ENCODE results near the gene PROS1. TPM values are rescaled to one million over a fixed set of nuclear protein-coding genes. Genes with fewer than 3 reads are reported as not detected.
"Not testable (repeated sequence)": the region's sequence is repeated elsewhere in the genome, so short reads cannot be mapped to it uniquely, and the experiment has no call there.

Gene PROS1
- total and polyA plus RNA-seq, 12 donors: 6.6 to 34.6 (median 19.2) TPM

- no peaks in the 10 kb centered on the region for H3K27me3 ChIP-seq
- TF ChIP-seq POLR2A (IDR thresholded peaks at IDR 0.05) (no peak), CTCF (IDR thresholded peaks at IDR 0.05) (no peak)
- 62 to 88% (median 72%) methylated on average over 2 of the region's 2 CpGs for WGBS, 4 donors
- DNase-seq: no peak
- H3K9me3 ChIP-seq (replicated peaks in 1 of 3): no peaks in the 10 kb centered on the region
- no peaks in the 10 kb centered on the region for H3K4me1 ChIP-seq (replicated peaks in 1 of 2)
- intact Hi-C loops (cut with DNase I): no loop called here
- H3K4me3 ChIP-seq: no peak overlapping the region
- no peak overlapping the region for H3K27ac ChIP-seq
- H3K36me3 ChIP-seq (replicated peaks in 1 of 2): no peaks in the 10 kb centered on the region
Observed at GRCh38 chr3:93924491-93924890, 49.2 kb downstream of the PROS1 start.

GRCh38 chr3:93923006-93923405 lies 50.7 kb downstream of the PROS1 start:
- H3K4me1 ChIP-seq (replicated peaks in 1 of 2): no peaks in the 10 kb centered on the region
- H3K4me3 ChIP-seq: no peak overlapping the region
- 87 to 92% (median 90%) methylated on average over 2 of the region's 2 CpGs for WGBS, 4 donors
- H3K36me3 ChIP-seq (replicated peaks in 1 of 2): no peaks in the 10 kb centered on the region
- no peaks in the 10 kb centered on the region for H3K9me3 ChIP-seq (replicated peaks in 1 of 3)
- H3K27me3 ChIP-seq: no peaks in the 10 kb centered on the region
- intact Hi-C loops (cut with DNase I): no loop called here
- H3K27ac ChIP-seq: no peak overlapping the region
- no peak for DNase-seq
- no peak for TF ChIP-seq POLR2A (IDR thresholded peaks at IDR 0.05)
- no peak for TF ChIP-seq CTCF (IDR thresholded peaks at IDR 0.05)

- not testable (repeated sequence) for DNase-seq; H3K9me3 ChIP-seq (replicated peaks in 1 of 3)
Observed at GRCh38 chr3:93917546-93918029, 56.1 kb downstream of the PROS1 start.

GRCh38 chr3:93913623-93914022 lies 60.1 kb downstream of the PROS1 start:
- 38 to 48% (median 44%) methylated on average over 1 of the region's 1 CpG for WGBS, 4 donors
- H3K4me3 ChIP-seq; H3K4me1 ChIP-seq (replicated peaks in 1 of 2); H3K9me3 ChIP-seq (replicated peaks in 1 of 3); H3K27me3 ChIP-seq; H3K36me3 ChIP-seq (replicated peaks in 1 of 2); H3K27ac ChIP-seq; intact Hi-C loops (cut with DNase I); DNase-seq: not testable (repeated sequence)

More at GRCh38 chr3:93917546-93918029, 56.1 kb downstream of the PROS1 start:
- H3K36me3 ChIP-seq (replicated peaks in 1 of 2); H3K27me3 ChIP-seq; intact Hi-C loops (cut with DNase I); H3K4me3 ChIP-seq; H3K4me1 ChIP-seq (replicated peaks in 1 of 2); H3K27ac ChIP-seq: not testable (repeated sequence)
- 93 to 100% (median 96%) methylated on average over 4 to 17 of the region's 17 CpGs for WGBS, 4 donors

GRCh38 chr3:93911206-93911605 lies 62.5 kb downstream of the PROS1 start:
- no peaks in the 10 kb centered on the region for H3K36me3 ChIP-seq (replicated peaks in 1 of 2)
- no peaks in the 10 kb centered on the region for H3K4me1 ChIP-seq (replicated peaks in 1 of 2)
- intact Hi-C loops (cut with DNase I): no loop called here
- 73 to 84% (median 80%) methylated on average over 2 of the region's 2 CpGs for WGBS, 4 donors
- H3K9me3 ChIP-seq (replicated peaks in 1 of 3): no peaks in the 10 kb centered on the region
- DNase-seq: no peak
- no peak overlapping the region for H3K27ac ChIP-seq
- no peak overlapping the region for H3K4me3 ChIP-seq
- TF ChIP-seq CTCF (IDR thresholded peaks at IDR 0.05) (no peak), POLR2A (IDR thresholded peaks at IDR 0.05) (no peak)
- no peaks in the 10 kb centered on the region for H3K27me3 ChIP-seq
